GM21786 (cell line): ENCODE results near the gene MAGEA4.
"Not testable (repeated sequence)": the region's sequence is repeated elsewhere in the genome, so short reads cannot be mapped to it uniquely, and the experiment has no call there.

Experiments
- ATAC-seq: cut with Tn5 transposase; IDR thresholded peaks from one replicate; pipeline ENCODE4 v1.9.1; 2021; ENCODE audit not compliant: unreplicated experiment

MAGEA4 gene, protein sequence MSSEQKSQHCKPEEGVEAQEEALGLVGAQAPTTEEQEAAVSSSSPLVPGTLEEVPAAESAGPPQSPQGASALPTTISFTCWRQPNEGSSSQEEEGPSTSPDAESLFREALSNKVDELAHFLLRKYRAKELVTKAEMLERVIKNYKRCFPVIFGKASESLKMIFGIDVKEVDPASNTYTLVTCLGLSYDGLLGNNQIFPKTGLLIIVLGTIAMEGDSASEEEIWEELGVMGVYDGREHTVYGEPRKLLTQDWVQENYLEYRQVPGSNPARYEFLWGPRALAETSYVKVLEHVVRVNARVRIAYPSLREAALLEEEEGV

DNA sequence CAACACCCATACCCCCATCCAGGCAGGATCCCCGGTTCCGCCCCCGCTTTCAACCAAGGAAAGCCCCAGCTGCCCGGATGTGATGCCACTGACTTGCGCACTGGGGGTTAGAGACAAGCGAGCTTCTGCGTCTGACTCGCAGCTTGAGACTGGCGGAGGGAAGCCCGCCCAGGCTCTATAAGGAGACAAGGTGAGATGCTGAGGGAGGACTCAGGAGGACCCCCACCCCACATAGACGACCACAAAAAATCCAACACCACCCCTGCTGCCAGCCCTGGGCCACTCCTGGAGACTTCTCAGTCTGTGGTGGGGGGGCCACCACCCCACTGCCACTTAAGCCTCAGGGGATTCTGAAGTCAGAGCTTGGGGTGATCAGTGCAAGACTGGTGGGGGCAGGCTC lies at the start of gene MAGEA4:
Gene MAGEA4, plus strand, starts transcription at position 110 of the 400 bp plus-strand sequence. CDS start 10,776 bp downstream, outside the sequence.
- no peak for ATAC-seq

DNA sequence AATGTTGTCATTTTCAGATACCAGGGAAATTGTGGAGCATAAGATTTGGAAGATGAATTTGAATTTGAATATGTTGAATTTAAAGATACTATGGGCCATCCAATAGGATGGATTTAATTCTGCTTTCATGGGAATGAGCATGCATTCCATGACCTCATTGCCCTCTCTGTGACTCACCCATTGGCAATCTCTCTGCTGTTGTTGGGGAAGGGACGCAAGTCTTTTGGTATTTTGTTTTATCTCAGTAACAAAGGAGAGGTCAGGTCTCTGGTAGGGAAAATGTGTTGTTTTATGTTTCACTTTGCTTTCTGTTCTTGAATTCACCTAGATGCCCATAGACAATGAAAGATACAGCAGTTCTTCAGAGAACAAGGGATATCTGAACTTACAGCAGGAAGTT lies 42.1 kb upstream of the MAGEA4 start:
- ATAC-seq, result no peak

DNA sequence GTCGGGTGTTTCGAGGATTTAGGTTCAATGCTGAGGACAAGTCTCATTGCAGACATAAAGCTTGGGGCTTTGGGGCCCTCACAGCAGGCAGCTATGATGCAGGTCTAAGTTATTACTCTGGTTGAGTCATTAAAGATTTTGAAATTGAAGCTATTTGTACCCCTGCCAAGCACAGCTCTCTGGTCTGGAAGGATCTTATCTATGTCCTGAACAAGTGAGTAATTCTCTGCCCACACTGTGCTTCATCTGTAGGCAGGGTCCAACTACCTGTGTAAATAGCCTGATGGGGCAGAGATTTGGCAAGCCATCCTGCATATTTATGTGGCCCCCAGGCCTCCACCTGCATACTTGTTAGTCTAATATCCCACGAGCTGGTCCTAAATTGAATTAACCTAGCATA lies 41.4 kb upstream of the MAGEA4 start:
- no peak for ATAC-seq

DNA sequence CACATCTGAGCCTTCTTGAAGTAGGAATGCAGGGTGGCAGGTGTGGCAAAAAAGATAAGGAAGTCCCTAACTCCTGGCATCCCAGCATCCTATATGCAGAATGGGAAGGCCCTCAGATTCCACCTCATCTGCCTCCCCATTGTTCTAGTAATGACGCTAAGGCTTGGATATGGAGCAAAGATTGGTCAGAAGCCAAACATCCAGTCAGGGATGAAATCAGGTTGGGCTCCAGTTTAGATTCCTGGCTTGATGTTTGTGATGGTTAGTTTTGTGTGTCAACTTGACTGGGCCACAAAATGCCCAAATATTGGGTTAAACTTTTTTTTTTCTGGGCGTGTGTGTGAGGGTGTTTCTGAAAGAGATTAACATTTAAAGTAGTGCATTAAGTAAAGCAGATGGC lies 39.6 kb upstream of the MAGEA4 start:
- no peak for ATAC-seq

DNA sequence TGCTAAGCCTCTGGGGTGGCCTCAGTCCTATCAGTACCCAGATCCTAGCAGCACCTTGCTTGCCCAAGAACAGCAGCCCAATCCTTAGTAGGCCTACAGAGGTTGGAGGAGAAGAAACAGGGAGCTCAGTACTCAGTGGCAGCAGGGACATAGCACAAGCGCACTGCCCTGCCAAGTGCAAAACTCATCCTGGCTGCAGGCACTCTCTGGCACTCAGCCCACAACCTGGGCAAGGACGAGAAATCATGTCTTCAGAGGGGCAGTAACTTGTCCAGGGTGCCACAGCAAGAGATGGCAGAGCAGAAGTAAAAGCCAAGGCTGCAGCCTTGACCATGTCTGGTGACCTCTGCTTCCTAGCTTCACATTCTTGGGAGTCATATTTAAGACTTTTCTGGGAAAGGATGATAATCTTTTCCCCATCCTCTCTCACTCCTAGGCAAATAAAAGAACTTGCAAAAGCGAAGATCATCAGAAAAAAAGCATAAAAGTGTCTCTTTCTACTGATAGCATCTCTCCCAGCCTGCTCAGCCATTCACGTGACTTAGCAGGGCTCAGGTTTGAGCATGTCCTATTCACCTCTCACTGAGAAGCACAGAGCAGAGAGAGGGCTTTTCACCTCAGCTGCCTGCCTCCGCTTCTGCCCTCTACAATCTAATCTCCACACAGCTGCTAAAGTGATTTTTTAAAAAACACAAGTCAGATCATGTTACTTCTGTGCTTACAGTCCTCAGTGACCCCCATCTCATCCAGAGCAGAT lies 37.2 kb upstream of the MAGEA4 start:
- ATAC-seq, result no peak

DNA sequence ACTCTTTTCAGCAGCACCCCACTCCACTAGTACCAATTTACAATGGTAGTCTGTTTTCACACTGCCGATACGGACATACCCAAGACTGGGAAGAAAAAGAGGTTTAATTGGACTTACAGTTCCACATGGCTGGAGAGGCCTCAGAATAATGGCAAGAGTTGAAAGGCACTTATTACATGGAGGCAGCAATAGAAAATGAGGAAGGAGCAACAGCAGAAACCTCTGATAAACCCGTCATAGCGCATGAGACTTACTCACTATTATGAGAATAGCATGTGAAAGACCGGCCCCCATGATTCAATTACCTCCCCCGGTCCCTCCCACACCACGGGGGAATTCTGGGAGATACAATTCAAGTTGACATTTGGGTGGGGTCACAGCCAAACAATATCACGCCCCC lies 34.1 kb upstream of the MAGEA4 start:
- ATAC-seq, result no peak

DNA sequence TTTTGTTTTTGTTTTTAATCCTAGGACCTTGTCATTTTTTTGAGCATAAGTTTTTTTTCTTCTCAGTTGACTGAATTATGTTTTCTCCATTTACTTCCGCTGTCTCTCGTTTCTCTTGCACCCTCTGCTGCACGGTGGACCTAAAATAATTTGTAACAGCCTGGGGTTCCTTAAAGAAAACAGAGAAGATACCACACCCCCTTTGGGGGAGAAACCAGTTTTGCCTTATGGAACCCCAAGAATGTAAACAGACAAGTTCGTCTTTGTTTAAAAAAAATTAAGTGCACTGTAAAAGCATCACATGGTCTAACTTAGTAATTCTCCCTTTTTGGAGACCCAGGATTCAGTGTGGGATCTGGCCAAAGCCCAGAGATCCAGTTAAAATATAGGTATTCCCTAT lies 32.8 kb upstream of the MAGEA4 start:
- ATAC-seq, result no peak

DNA sequence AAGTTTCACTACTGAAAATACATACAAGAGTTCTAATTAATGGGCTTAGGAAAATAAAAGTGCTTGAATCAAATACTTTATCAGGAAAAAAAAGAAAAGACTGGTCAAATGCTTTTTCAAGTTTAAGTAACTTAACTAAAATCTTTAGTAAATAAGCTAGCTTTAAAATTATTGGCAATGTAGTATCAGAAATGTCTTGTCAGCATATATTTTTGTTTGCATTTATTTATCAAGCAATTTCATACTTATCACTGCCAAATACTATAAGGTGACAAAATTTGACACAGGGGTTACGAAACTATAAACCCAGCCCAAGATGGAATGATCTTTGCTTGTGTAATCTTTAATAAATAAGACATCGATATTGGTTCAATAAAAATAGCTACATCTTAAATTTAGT lies 31.8 kb upstream of the MAGEA4 start:
- no peak for ATAC-seq

DNA sequence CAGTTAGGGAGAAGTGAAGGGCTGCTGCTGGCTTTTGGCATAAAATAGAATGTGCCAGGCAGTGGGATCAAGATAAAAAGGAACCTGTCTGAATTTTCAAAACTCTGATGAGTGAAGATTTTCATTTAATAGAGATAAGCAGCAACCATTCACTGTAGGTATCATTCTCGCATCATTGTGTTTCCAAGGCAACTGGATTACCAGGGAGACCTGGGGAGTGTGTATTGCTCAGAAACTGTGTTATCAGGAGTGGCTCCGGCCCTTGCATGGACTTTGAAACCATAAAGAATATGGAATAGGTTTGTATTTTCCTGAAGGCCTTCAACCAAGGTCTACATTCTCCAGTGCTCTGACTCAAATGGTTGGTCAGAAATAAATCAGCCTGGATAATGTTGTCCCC lies 23.3 kb upstream of the MAGEA4 start:
- no peak for ATAC-seq

DNA sequence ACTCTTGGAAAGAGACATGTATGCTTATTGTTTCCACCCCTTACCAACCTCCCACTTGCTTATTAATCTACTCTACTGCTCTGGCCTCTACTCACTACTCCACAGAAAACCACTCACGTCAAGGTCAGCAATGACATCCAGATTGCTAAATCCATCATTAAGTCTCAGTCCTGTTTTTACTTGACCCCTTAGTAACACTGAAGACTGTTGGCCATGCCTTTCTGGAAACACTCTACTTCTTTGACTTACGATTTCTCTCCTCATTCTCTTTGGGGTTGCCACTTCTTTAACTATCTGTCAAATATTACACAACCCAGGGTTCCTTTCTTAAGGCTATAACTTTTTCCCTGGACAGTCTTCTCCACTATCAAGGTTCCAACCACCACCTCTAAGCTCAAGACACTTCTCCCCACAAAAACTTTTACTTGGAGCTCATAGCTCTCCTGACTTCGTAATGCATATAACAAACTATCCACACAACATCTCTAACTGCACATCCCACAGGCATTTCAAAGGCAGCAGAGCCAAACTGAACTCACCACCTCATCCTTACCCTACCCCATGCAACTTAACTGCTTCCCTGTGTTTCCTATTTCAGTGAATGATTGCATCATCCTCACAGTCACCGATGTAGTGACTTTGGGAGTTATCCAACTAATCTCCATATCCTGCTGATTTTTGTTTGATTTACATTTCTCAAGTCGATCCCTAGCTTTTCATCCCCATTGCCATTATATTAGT lies 15.8 kb upstream of the MAGEA4 start:
- ATAC-seq, result no peak

DNA sequence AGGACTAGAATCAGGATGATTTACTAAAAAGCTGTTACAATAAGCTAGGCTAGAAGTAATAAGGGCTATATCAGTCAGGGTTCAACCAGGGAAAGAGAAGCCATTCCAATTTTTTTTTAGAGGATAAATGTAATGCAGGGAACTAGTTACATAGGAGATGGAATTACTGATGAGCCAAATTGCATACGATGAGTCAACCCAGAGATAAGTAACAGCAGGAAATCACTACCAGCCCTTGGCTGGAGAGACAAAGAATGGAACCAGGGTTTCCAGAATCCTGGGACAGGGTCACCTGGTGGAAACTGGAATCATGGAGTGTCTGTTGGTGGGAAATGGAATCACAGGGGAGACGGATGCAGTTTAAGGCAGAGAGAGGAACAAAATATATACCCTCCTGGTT lies 13.1 kb upstream of the MAGEA4 start:
- no peak for ATAC-seq

DNA sequence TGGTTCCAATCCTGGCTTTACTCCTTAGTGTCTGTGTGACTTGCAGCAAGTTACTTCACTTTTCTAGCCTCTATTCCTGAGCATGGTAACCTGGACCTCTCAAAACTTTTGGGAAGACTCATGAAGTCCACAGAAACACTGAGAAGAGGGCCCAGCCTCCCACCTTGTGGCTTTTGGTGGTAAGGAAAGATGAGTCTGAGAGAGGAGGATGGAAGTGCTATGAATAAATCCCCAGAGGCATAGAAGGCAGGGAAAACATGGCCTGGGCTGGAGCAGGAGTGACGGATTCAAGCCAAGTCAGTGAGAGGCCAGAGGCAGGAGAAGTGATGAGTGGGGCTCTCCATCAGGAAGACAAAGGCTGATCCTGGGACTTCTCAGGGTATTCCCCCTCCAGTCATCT lies 10.9 kb upstream of the MAGEA4 start:
- ATAC-seq, result no peak

DNA sequence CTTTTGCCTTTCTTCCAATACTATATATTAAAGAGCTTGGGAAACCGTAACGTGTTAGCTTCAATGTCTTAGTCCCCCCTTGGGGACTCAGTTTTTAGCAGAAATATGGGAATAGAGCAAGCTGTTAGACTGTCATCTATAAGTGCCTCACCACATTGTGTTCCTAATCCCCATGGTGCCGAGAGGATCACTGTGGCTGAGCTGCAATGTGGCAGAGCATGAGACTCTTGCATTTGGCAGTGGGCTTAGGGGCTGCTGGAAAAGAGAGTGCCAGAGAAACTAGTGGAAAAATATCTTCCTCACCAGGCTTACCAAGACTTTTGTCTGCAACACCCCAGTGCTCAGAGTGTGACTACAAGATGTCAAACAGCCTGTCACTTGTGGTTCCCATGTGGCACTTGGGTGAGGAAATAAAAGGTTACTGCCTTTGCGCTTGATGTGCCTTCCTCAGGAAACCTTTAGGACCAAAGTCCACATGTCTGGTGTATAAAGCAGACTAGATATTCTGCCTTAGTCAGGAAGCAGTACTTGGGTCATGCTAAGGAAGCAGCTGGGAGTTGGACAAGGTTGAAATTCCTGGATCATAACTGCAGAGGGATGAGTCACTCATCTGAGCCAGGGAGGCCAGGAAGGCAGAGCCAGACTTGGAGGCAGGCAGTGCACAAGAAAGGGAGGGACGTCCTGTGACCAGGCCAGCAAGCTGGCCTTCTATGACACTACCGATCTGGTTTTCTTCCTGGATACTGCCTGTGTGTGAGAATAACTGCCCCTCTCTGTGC lies 9.7 kb upstream of the MAGEA4 start:
- no peak for ATAC-seq

DNA sequence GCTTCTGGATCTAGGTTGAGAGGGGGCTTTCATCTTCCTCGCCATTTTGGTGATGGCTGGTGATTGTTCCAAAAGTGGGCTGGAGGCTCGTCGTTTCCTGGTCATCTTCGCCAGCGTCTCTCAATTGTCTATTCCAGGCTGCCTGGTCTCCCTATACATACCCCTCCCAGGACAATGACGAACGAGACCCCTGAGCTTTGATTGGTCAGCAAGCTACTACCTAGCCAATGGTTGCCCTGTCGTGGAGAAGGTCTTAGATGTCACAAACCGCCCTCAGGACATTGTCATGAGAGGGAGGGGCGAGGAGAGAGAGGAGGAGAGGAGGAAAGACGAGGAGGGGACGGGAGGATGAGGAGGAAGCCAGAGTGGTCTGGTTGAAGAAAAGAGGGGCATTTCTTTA lies 7.7 kb upstream of the MAGEA4 start:
- no peak for ATAC-seq

DNA sequence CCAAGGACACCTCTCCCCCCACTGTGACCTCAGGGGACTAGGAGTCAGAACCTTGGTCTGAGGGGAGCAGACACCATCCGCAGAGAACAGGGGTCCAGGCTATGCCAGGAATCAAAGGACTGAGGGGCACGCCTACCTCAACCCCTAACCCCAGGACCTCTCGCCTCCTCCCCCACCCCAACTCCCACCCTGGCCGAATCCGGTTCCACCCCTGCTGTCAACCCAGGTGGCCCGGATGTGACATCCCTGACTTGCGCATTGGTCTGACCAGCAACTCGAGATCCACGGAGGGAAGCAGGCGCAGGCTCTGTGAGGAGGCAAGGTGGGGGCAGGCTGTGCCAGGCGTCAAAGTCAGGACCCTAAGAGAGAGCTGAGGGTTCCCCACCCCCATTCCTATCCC lies 468 bp upstream of the MAGEA4 start:
- ATAC-seq, result no peak

DNA sequence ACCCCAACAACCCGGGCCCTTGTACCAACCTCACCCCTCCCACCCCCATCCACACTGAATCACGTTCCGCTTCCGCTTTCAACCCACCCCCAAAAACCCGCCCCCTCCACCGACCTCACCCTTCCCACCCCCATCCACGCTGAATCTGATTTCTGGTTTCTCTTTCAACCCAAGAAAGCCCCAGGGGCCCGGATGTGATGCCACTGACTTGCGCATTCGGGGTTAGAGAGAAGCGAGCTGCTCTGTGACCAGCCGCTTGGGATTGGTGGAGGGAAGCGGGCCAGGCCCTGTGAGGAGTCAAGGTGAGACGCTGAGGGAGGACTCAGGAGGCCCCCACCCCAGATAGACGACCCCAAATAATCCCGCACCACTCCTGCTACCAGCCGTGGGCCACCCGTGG lies 6.0 kb downstream of the MAGEA4 start:
- not testable (repeated sequence) for ATAC-seq

DNA sequence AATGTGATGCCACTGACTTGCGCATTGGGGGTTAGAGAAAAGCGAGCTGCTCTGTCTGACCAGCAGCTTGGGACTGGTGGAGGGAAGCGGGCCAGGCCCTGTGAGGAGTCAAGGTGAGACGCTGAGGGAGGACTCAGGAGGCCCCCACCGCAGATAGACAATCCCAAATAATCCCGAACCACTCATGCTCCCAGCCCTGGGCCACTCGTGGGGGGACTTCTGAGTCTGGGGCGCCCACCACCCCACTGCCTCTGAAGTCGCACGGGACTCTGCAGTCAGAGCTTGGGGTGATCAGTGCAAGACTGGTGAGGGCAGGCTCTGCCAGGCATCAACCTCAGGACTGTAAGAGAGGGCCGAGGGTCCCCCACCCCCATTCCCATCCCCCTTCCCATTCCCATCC lies 6.9 kb downstream of the MAGEA4 start:
- ATAC-seq, result no peak

DNA sequence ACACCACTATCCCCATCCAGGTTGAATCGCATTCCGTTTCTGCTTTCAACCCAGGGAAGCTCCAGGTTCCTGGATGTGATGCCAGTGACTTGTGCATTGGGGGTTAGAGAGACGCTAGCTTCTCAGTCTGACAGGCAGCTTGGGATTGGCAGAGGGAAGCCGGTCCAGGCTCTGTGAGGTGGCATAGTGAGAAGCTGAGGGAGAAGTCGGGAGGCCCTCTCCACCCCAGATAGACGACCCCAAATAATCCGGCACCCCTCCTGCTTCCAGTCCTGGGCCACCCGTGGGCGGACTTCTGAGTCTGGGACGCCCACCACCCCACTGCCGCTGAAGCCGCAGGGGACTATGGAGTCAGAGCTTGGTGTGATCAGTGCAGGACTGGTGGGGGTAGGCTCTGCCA lies 7.4 kb downstream of the MAGEA4 start:
- no peak for ATAC-seq

DNA sequence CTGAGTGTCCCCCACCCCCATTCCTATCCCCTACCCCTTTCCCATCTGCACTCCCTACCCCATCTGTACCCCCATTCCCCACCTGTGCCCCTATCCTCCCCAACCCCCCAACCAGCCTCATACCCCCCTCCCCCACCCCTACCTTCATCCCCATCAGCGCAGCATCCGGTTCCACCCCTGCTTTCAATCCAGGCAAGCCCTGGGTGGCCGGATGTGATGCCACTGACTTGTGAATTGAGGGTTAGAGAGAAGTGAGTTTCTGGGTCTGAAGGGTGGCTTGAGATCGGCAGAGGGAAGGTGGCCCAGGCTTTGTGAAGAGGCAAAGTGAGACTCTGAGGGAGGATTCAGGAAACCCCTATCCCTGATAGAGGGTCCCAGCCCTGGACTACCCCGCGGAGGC lies 7.8 kb downstream of the MAGEA4 start:
- ATAC-seq, result no peak

DNA sequence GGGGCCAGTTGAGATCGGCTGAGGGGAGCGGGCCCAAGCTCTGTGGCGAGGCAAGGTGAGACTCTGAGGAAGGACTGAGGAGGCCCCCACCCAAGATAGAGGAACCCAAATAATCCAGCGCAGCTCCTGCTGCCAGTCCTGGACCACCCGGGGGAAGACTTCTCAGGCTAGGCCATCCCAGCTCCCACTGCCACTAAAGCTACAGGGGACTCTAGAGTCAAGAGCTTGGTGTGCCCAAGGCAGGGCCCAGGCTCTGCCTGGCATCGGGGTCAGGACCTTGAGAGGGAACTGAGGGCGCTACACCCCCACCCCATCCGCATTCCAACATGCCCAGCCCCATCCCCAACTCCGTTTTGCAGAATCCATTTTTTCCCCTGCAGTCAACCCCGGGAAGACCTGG lies 8.6 kb downstream of the MAGEA4 start:
- no peak for ATAC-seq

DNA sequence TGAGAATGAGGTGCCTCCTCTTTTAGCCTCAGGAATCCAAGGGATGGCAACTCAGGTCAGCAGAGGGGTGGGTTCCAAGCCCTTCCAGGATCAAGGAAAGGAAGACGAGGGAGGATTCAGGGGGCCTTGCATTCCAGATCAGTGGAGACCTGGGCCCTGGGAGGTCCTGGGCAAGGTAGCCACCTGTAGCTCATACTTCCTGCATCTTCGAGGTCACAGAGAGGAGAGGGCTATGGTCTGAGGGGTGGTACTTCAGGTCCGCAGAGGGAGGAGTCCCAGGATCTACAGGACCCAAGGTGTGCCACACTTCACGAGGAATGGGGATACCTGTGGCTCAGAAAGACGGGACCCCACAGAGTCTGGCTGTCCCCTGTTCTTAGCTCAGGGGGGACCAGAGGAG lies 9.2 kb downstream of the MAGEA4 start:
- no peak for ATAC-seq
